Stimulated activated CD4-positive, alpha-beta T cell treated with anti-CD3 and anti-CD28 coated beads, Interleukin-15, amount 100 ng/mL, for 48 hours (primary cell): Measurements from ENCODE around the gene SIGLEC14.
"Not testable (repeated sequence)": the region's sequence is repeated elsewhere in the genome, so short reads cannot be mapped to it uniquely, and the experiment has no call there.

ENCODE experiments used
- DNase-seq, 2 donors: peaks; one replicate each; pipeline ENCODE4 v3.0.0-alpha.2; 2020; ENCODE audit warnings: low read depth in 2 of 2

SIGLEC14 gene

GRCh38 chr19:51668216-51668615 lies 21.6 kb upstream of the SIGLEC14 start:
- DNase-seq = no peak

- DNase-seq = no peak
Measured at GRCh38 chr19:51664997-51665396, 18.4 kb upstream of the SIGLEC14 start.

- no peak for DNase-seq
Measured at GRCh38 chr19:51664131-51664530, 17.5 kb upstream of the SIGLEC14 start.

- DNase-seq = no peak
Measured at GRCh38 chr19:51663650-51664049, 17.0 kb upstream of the SIGLEC14 start.

GRCh38 chr19:51660975-51661600 lies 14.5 kb upstream of the SIGLEC14 start:
- DNase-seq = peak; percentile 45 to 70

- no peak for DNase-seq
Measured at GRCh38 chr19:51654783-51655182, 8.2 kb upstream of the SIGLEC14 start.

GRCh38 chr19:51653162-51653561 lies 6.5 kb upstream of the SIGLEC14 start:
- DNase-seq = no peak

- DNase-seq = no peak
Measured at GRCh38 chr19:51652266-51652665, 5.6 kb upstream of the SIGLEC14 start.

- no peak for DNase-seq
Measured at GRCh38 chr19:51651216-51651846, 4.7 kb upstream of the SIGLEC14 start.

- DNase-seq = no peak
Measured at GRCh38 chr19:51647318-51647717, 693 bp upstream of the SIGLEC14 start.

GRCh38 chr19:51644636-51645271 lies 1.9 kb downstream of the SIGLEC14 start:
- no peak for DNase-seq

GRCh38 chr19:51641648-51642047 lies 5.0 kb downstream of the SIGLEC14 start:
- DNase-seq = no peak

GRCh38 chr19:51640386-51640785 lies 6.2 kb downstream of the SIGLEC14 start:
- no peak for DNase-seq

GRCh38 chr19:51639916-51640315 lies 6.7 kb downstream of the SIGLEC14 start:
- no peak for DNase-seq

GRCh38 chr19:51637362-51637978 lies 9.2 kb downstream of the SIGLEC14 start:
- DNase-seq = no peak

GRCh38 chr19:51632126-51632525 lies 14.5 kb downstream of the SIGLEC14 start:
- no peak for DNase-seq

GRCh38 chr19:51630315-51630714 lies 16.3 kb downstream of the SIGLEC14 start, which contains the start of gene SIGLEC5:
SIGLEC5 (minus strand) TSS chr19:51630401; CDS start chr19:51630335, 66 bp downstream.
- not testable (repeated sequence) for DNase-seq

- no peak for DNase-seq
Measured at GRCh38 chr19:51628153-51628939, 18.3 kb downstream of the SIGLEC14 start.

- DNase-seq = no peak
Measured at GRCh38 chr19:51627491-51628138, 19.0 kb downstream of the SIGLEC14 start.

GRCh38 chr19:51626675-51627074 lies 19.9 kb downstream of the SIGLEC14 start:
- no peak for DNase-seq

- DNase-seq = no peak
Measured at GRCh38 chr19:51621178-51621577, 25.4 kb downstream of the SIGLEC14 start.
